Thoracic aorta (tissue), 2 donors: ENCODE results near the gene TMEM39A. TPM values are rescaled to one million over a fixed set of nuclear protein-coding genes. Genes with fewer than 3 reads are reported as not detected.

Experiments
- ATAC-seq: fragments of 150-250 bp; one replicate; pipeline ENCODE4 v1.8.0; 2017; ENCODE audit warnings: low read depth; ENCODE audit not compliant: insufficient number of reproducible peaks, low FRiP score
- DNase-seq: peaks from one replicate; pipeline ENCODE4 v3.0.0-alpha.2; 2020; ENCODE audit warnings: low spot score
- H3K27ac ChIP-seq, 2 donors: fragments of 200-600 bp; sonication (generic); 1 replicate in 1 of 2; 2 replicates in 1 of 2; pipeline ENCODE4 v1.5.1; 2016; ENCODE audit warnings: mild to moderate bottlenecking in 2 of 2, moderate library complexity in 2 of 2
- H3K27me3 ChIP-seq: fragments of 200-600 bp; sonication (generic); replicated peaks from 2 replicates; pipeline ENCODE4 v1.6.0; 2016; ENCODE audit warnings: mild to moderate bottlenecking; ENCODE audit not compliant: insufficient read depth
- H3K36me3 ChIP-seq: fragments of 200-600 bp; sonication (generic); one replicate; pipeline ENCODE4 v1.5.1; 2016
- H3K4me1 ChIP-seq, 2 donors: fragments of 200-600 bp; sonication (generic); 1 replicate in 1 of 2; 2 replicates in 1 of 2; pipeline versions ENCODE4 v1.5.1 to v1.6.0; 2016; ENCODE audit warnings: low read depth in 2 of 2, mild to moderate bottlenecking in 1 of 2; ENCODE audit not compliant: control insufficient read depth in 1 of 2
- H3K4me3 ChIP-seq: fragments of 200-600 bp; sonication (generic); 2 replicates; pipeline ENCODE4 v1.5.1; 2016; ENCODE audit warnings: mild to moderate bottlenecking
- H3K9me3 ChIP-seq: fragments of 200-600 bp; sonication (generic); 2 replicates; pipeline ENCODE4 v1.5.1; 2016
- CTCF ChIP-seq: fragments of 200-600 bp; sonication (generic); IDR thresholded peaks from one replicate; pipeline ENCODE4 v1.5.1; 2019; ENCODE audit warnings: antibody characterized with exemption
- total RNA-seq, 2 donors: library from RNA; depleted of rRNA; stranded (reverse); fragments of >200 nt; gene quantifications; one replicate each; pipeline versions ENCODE4 v1.1.0 to v1.2.3, GENCODE V29; 2016

Gene TMEM39A
- total RNA-seq, 2 donors from 2014 or later = 34.3 to 43.7 TPM

- peaks cover 6% of the 10 kb centered on the region for H3K36me3 ChIP-seq
- no peak overlapping the region for H3K27ac ChIP-seq
- no peak for DNase-seq
- H3K4me3 ChIP-seq = no peak overlapping the region
- no peak for ATAC-seq
- H3K9me3 ChIP-seq = no peaks in the 10 kb centered on the region
- no peaks in the 10 kb centered on the region for H3K27me3 ChIP-seq
- no peak for TF ChIP-seq CTCF
- peaks cover 0 to 8% of the 10 kb centered on the region in 2 donors for H3K4me1 ChIP-seq
These were observed 29.4 kb upstream of the TMEM39A start for GRCh38 chr3:119492810-119493209.

DNA sequence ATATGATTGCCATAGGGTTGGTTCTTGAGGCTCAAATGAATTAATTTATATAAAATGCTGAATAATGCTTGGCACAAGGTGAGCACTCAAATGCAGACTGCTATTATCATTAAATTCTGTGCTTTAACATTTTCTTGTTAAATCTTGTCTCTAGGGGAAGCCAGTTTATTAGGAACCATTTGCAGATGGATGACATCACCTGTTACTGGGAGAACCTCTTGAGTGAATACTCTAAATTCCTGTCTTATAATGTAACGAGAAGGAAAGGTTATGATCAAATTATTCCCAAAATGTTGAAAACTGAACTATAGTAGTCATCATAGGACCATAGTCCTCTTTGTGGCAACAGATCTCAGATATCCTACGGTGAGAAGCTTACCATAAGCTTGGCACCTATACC lies 28.7 kb upstream of the TMEM39A start:
- TF ChIP-seq CTCF = no peak
- peaks cover 6% of the 10 kb centered on the region for H3K36me3 ChIP-seq
- ATAC-seq = no peak

DNA sequence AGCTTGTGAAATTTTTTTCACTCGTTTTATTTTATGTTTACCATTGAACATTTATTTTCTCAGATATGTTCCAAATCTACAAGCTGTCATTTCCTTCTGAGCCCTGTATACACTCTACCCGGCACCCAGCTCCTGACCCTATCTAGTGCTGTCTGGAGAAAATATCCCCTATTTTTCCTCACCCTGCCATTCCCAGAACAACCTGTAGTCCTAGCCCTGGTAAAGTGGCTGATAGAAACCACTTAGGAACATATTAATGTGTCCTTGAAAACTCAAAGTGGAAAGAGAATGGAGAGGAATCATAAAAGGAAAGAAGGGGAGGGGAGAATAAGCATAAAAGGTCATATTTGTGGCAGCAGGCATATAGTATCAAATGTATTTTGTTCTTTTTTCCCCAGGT lies 26.7 kb upstream of the TMEM39A start:
- no peak for DNase-seq
- ATAC-seq = no peak
- Histone ChIP-seq H3K27ac (no peak overlapping the region), H3K9me3 (no peaks in the 10 kb centered on the region), H3K36me3 (peaks cover 14% of the 10 kb centered on the region), H3K4me3 (no peak overlapping the region), H3K27me3 (no peaks in the 10 kb centered on the region), H3K4me1 (no peaks in the 10 kb centered on the region)
- no peak for TF ChIP-seq CTCF

More for the DNA sequence above, 28.7 kb upstream of the TMEM39A start:
- Histone ChIP-seq H3K4me3 (no peak overlapping the region), H3K27ac (no peak overlapping the region), H3K4me1 (peaks cover 0 to 2% of the 10 kb centered on the region in 2 donors), H3K9me3 (no peaks in the 10 kb centered on the region), H3K27me3 (no peaks in the 10 kb centered on the region)
- DNase-seq = no peak

- no peaks in the 10 kb centered on the region for H3K4me1 ChIP-seq
- DNase-seq (no peak), ATAC-seq (no peak)
- H3K36me3 ChIP-seq = peaks cover 14% of the 10 kb centered on the region
- no peak overlapping the region for H3K27ac ChIP-seq
- H3K9me3 ChIP-seq = no peaks in the 10 kb centered on the region
- H3K27me3 ChIP-seq = no peaks in the 10 kb centered on the region
- H3K4me3 ChIP-seq = no peak overlapping the region
- no peak for TF ChIP-seq CTCF
These were observed 22.1 kb upstream of the TMEM39A start for GRCh38 chr3:119485563-119485962.

GRCh38 chr3:119483101-119483500 lies 19.7 kb upstream of the TMEM39A start:
- Histone ChIP-seq H3K9me3 (no peaks in the 10 kb centered on the region), H3K4me1 (no peaks in the 10 kb centered on the region), H3K4me3 (no peak overlapping the region), H3K27ac (no peak overlapping the region), H3K27me3 (no peaks in the 10 kb centered on the region), H3K36me3 (peaks cover 11% of the 10 kb centered on the region)
- no peak for ATAC-seq
- no peak for DNase-seq
- no peak for TF ChIP-seq CTCF
